Keratinocyte (primary cell): Measurements from ENCODE around the gene RASGRP3. TPM values are rescaled to one million over a fixed set of nuclear protein-coding genes. Genes with fewer than 3 reads are reported as not detected.

Experiments
- DNase-seq: peaks from one replicate; pipeline ENCODE4 v3.0.0-alpha.2; 2011; ENCODE audit warnings: low read depth, missing footprints, low spot score
- FAIRE-seq: peaks from 2 replicates; lab custom pipeline; 2011; peaks lifted over from hg19 to GRCh38; lab: Jason Lieb, UNC
- H2AFZ ChIP-seq: 2 replicates; pipeline ENCODE4 v1.6.0; 2012; ENCODE audit warnings: low read length, control low read depth, inconsistent platforms; ENCODE audit not compliant: control insufficient read depth
- H3K27ac ChIP-seq: 2 replicates; pipeline ENCODE4 v1.5.1; 2011; ENCODE audit warnings: low read length; ENCODE audit not compliant: control insufficient read depth, insufficient read depth
- H3K27me3 ChIP-seq: 3 replicates; pipeline ENCODE4 v1.6.0; 2011; ENCODE audit warnings: low read length; ENCODE audit not compliant: control insufficient read depth, insufficient read depth; ENCODE audit errors: extremely low read depth
- H3K36me3 ChIP-seq, 2 experiments: 2 replicates in 1 of 2; 3 replicates in 1 of 2; pipeline ENCODE4 v1.5.1; 2011; ENCODE audit warnings: low read length in 2 of 2, mild to moderate bottlenecking in 1 of 2; ENCODE audit not compliant: control insufficient read depth in 2 of 2, insufficient read depth in 2 of 2; ENCODE audit errors: extremely low read depth in 1 of 2
- H3K4me1 ChIP-seq: 3 replicates; pipeline ENCODE4 v1.5.1; 2011; ENCODE audit warnings: low read length; ENCODE audit not compliant: control insufficient read depth, insufficient read depth; ENCODE audit errors: extremely low read depth
- H3K4me2 ChIP-seq: 3 replicates; pipeline ENCODE4 v1.6.0; 2011; ENCODE audit warnings: low read depth, low read length; ENCODE audit not compliant: control insufficient read depth, insufficient read depth; ENCODE audit errors: extremely low read depth
- H3K4me3 ChIP-seq, 3 experiments: fragments of 200-600 bp in 1 of 3; sonication (generic) in 1 of 3; 2 replicates in 2 of 3; 3 replicates in 1 of 3; pipeline ENCODE4 v1.5.1; 2011 to 2016; ENCODE audit warnings: low read length in 3 of 3, mild to moderate bottlenecking in 3 of 3, control low read depth in 2 of 3, inconsistent platforms in 1 of 3, low read depth in 1 of 3, mixed read lengths in 1 of 3, mixed run types in 1 of 3, moderate library complexity in 1 of 3; ENCODE audit not compliant: control insufficient read depth in 2 of 3, insufficient read depth in 2 of 3; ENCODE audit errors: extremely low read depth in 1 of 3
- H3K79me2 ChIP-seq: 2 replicates; pipeline ENCODE4 v1.6.0; 2012; ENCODE audit warnings: low read length; ENCODE audit not compliant: control insufficient read depth, insufficient read depth
- H3K9ac ChIP-seq: 3 replicates; pipeline ENCODE4 v1.6.0; 2011; ENCODE audit warnings: low read length; ENCODE audit not compliant: control insufficient read depth, insufficient read depth; ENCODE audit errors: extremely low read depth
- H3K9me1 ChIP-seq: 3 replicates; pipeline ENCODE4 v1.6.0; 2011; ENCODE audit warnings: low read length; ENCODE audit not compliant: control insufficient read depth, insufficient read depth; ENCODE audit errors: extremely low read depth
- H3K9me3 ChIP-seq: 2 replicates; pipeline ENCODE4 v1.5.1; 2012; ENCODE audit warnings: low read depth, low read length; ENCODE audit not compliant: control insufficient read depth
- H4K20me1 ChIP-seq: 3 replicates; pipeline ENCODE4 v1.6.0; 2011; ENCODE audit warnings: low read length; ENCODE audit not compliant: control insufficient read depth, insufficient read depth; ENCODE audit errors: extremely low read depth
- EZH2 ChIP-seq: IDR thresholded peaks from one replicate; pipeline ENCODE4 v1.6.1; 2012; ENCODE audit warnings: inconsistent platforms, mild to moderate bottlenecking, low read length, moderate library complexity
- dilution Hi-C: fragments of 300-500 bp; cut with MboI; formaldehyde crosslinking; loops from one replicate; pipeline ENCODE4 v1.7.0; 2020; ENCODE audit warnings: low sequenced_read_pairs; ENCODE audit not compliant: extremely low pct_ligation_motif_present
- polyA plus RNA-seq, 5 experiments: library from polyadenylated mRNA; depleted of rRNA in 3 of 5; stranded (reverse) in 3 of 5; stranded (forward) in 1 of 5; unstranded in 1 of 5; fragments of >200 nt; gene quantifications; 1 replicate in 1 of 5; 2 replicates in 3 of 5; 3 replicates in 1 of 5; pipeline versions ENCODE4 v1.2.1 to v1.2.3, GENCODE V29; 2011 to 2012; ENCODE audit warnings: missing spikeins in 2 of 5, low read depth in 1 of 5, low replicate concordance in 1 of 5
- TF ChIP-seq, protein P1 (sequence below), 3 experiments: IDR thresholded peaks in 1 of 3; conservative IDR thresholded peaks in 1 of 3; optimal IDR thresholded peaks in 1 of 3; 2 replicates in 2 of 3; 3 replicates in 1 of 3; pipeline versions ENCODE3 to v1.5.1; 2011; ENCODE audit warnings: low read length in 3 of 3, mild to moderate bottlenecking in 3 of 3, moderate library complexity in 2 of 3, control low read depth in 1 of 3, inconsistent platforms in 1 of 3; ENCODE audit not compliant: insufficient read depth in 2 of 3; ENCODE audit errors: extremely low read depth in 1 of 3

The RASGRP3 gene
- polyA plus RNA-seq, 1 donor (not counting 4 experiments of a cell fraction or from before 2014, with no cell fraction given), result 0.56 TPM

DNA sequence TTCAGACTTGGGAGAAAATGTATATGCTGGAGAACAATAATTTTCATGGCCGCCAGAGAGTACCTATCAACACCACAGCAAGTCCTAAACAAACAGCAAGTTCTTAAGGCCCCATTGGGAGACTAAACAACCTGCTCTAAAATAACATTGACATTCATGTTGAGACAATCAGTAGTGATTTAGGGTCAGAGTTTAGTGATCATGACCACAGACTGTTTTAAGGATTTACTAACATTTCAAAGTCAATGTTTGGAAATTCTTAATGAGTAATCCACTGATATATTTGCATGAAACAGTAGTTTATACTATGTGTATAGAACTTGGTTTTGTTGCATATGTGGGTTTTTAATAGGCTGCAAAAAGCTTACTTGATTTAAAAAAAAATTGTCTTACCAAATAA lies 34.7 kb downstream of the RASGRP3 start:
- FAIRE-seq (no peak), DNase-seq (no peak)

DNA sequence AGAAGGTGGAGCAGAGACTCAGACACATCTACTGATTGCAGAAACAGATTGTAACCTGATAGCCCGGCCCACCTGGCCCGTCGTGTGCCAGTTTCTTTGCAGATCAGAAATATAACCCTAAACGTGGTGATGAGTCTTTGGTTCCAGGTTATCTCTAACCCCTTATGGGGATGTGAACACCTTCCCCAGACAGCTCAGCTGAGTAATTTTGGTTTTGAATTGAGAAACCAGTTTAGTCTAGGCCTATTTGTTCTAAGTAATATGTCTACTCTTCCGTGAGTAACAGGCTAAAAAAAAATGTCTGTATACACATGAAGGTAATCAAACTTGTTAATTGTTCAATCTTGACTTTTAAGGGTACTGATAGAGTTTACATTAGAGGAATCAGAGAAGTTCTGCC lies 35.7 kb downstream of the RASGRP3 start:
- H3K9me1 ChIP-seq, result no peaks in the 10 kb centered on the region
- no peak overlapping the region for H2AFZ ChIP-seq
- no peak overlapping the region for H3K27ac ChIP-seq
- no peaks in the 10 kb centered on the region for H3K36me3 ChIP-seq
- no peaks in the 10 kb centered on the region for H3K9me3 ChIP-seq
- no peaks in the 10 kb centered on the region for H3K27me3 ChIP-seq
- no peaks in the 10 kb centered on the region for H3K79me2 ChIP-seq
- H3K4me1 ChIP-seq, result no peaks in the 10 kb centered on the region
- dilution Hi-C loops, result no loop called here
- H3K4me2 ChIP-seq, result no peak overlapping the region
- FAIRE-seq (no peak), DNase-seq (no peak)
- TF ChIP-seq, protein P1, sequence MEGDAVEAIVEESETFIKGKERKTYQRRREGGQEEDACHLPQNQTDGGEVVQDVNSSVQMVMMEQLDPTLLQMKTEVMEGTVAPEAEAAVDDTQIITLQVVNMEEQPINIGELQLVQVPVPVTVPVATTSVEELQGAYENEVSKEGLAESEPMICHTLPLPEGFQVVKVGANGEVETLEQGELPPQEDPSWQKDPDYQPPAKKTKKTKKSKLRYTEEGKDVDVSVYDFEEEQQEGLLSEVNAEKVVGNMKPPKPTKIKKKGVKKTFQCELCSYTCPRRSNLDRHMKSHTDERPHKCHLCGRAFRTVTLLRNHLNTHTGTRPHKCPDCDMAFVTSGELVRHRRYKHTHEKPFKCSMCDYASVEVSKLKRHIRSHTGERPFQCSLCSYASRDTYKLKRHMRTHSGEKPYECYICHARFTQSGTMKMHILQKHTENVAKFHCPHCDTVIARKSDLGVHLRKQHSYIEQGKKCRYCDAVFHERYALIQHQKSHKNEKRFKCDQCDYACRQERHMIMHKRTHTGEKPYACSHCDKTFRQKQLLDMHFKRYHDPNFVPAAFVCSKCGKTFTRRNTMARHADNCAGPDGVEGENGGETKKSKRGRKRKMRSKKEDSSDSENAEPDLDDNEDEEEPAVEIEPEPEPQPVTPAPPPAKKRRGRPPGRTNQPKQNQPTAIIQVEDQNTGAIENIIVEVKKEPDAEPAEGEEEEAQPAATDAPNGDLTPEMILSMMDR (optimal IDR thresholded peaks at IDR 0.05 in 1 of 3, IDR thresholded peaks at IDR 0.05 in 1 of 3, conservative IDR thresholded peaks at IDR 0.05 in 1 of 3; ENCODE audit: extremely low read depth in 1 of 3, insufficient read depth in 2 of 3, low read length in 3 of 3), result no peak
- no peak for TF ChIP-seq EZH2
- no peaks in the 10 kb centered on the region for H4K20me1 ChIP-seq
- H3K9ac ChIP-seq, result no peak overlapping the region
- no peak overlapping the region for H3K4me3 ChIP-seq

More for the DNA sequence above, 34.7 kb downstream of the RASGRP3 start:
- H3K79me2 ChIP-seq, result no peaks in the 10 kb centered on the region
- no peaks in the 10 kb centered on the region for H3K9me3 ChIP-seq
- H2AFZ ChIP-seq, result no peak overlapping the region
- H3K27ac ChIP-seq, result no peak overlapping the region
- H3K27me3 ChIP-seq, result no peaks in the 10 kb centered on the region
- no peaks in the 10 kb centered on the region for H4K20me1 ChIP-seq
- H3K9ac ChIP-seq, result no peak overlapping the region
- no peaks in the 10 kb centered on the region for H3K4me1 ChIP-seq
- no peaks in the 10 kb centered on the region for H3K9me1 ChIP-seq
- no peak overlapping the region for H3K4me2 ChIP-seq
- dilution Hi-C loops, result no loop called here
- TF ChIP-seq EZH2, result no peak
- TF ChIP-seq, protein P1 (optimal IDR thresholded peaks at IDR 0.05 in 1 of 3, IDR thresholded peaks at IDR 0.05 in 1 of 3, conservative IDR thresholded peaks at IDR 0.05 in 1 of 3; ENCODE audit: extremely low read depth in 1 of 3, insufficient read depth in 2 of 3, low read length in 3 of 3), result no peak
- no peak overlapping the region for H3K4me3 ChIP-seq
- no peaks in the 10 kb centered on the region for H3K36me3 ChIP-seq
